Stimulated activated CD8-positive, alpha-beta memory T cell treated with anti-CD3 and anti-CD28 coated beads, Interleukin-12 subunit alpha, Interleukin-12 subunit beta, amount 100 ng/mL, for 1 hour (primary cell): Measurements from ENCODE around the gene UVSSA.
"Not testable (repeated sequence)": the region's sequence is repeated elsewhere in the genome, so short reads cannot be mapped to it uniquely, and the experiment has no call there.

Experiments
- DNase-seq: peaks from one replicate; pipeline ENCODE4 v3.0.0-alpha.2; 2020; ENCODE audit warnings: low read depth

UVSSA gene

GRCh38 chr4:1317177-1318045, 29.6 kb upstream of the UVSSA start:
- no peak for DNase-seq

GRCh38 chr4:1318046-1318375, 29.0 kb upstream of the UVSSA start:
- no peak for DNase-seq

- no peak for DNase-seq
These were observed 28.4 kb upstream of the UVSSA start for GRCh38 chr4:1318488-1319213.

GRCh38 chr4:1321486-1321885, 25.5 kb upstream of the UVSSA start:
- no peak for DNase-seq

GRCh38 chr4:1321946-1322650, 24.9 kb upstream of the UVSSA start:
- no peak for DNase-seq

- no peak for DNase-seq
These were observed 23.8 kb upstream of the UVSSA start for GRCh38 chr4:1323280-1323634.

- DNase-seq: no peak
These were observed 23.2 kb upstream of the UVSSA start for GRCh38 chr4:1323635-1324442.

GRCh38 chr4:1324443-1325175, 22.4 kb upstream of the UVSSA start:
- DNase-seq: not testable (repeated sequence)

GRCh38 chr4:1325176-1325480, 21.9 kb upstream of the UVSSA start:
- no peak for DNase-seq

GRCh38 chr4:1325681-1326635, 21.1 kb upstream of the UVSSA start:
- DNase-seq: no peak

GRCh38 chr4:1326751-1327525, 20.1 kb upstream of the UVSSA start:
- DNase-seq: no peak

- DNase-seq: no peak
These were observed 19.3 kb upstream of the UVSSA start for GRCh38 chr4:1327526-1328266.

- DNase-seq: no peak
These were observed 18.5 kb upstream of the UVSSA start for GRCh38 chr4:1328267-1329155.

GRCh38 chr4:1329408-1330371, 17.3 kb upstream of the UVSSA start:
- no peak for DNase-seq

GRCh38 chr4:1330761-1331590, 16.0 kb upstream of the UVSSA start:
- peak; percentile 40 for DNase-seq
